Gastrocnemius medialis (tissue), 4 donors: ENCODE data around the gene NFASC. TPM values are rescaled to one million over a fixed set of nuclear protein-coding genes. Genes with fewer than 3 reads are reported as not detected.

Experiments used
- ATAC-seq, 2 donors: fragments of 150-250 bp; one replicate each; pipeline ENCODE4 v1.9.1; 2016
- DNase-seq, 2 donors: peaks; one replicate each; pipeline ENCODE4 v3.0.0-alpha.2; 2019
- H3K27ac ChIP-seq, 4 donors: fragments of 200-600 bp; sonication (generic); 1 replicate in 1 of 4; 2 replicates in 3 of 4; pipeline ENCODE4 v1.5.1; 2016 to 2018; ENCODE audit warnings: mild to moderate bottlenecking in 2 of 4, moderate library complexity in 1 of 4
- H3K27me3 ChIP-seq, 3 donors: fragments of 200-600 bp; sonication (generic) in 2 of 3; 1 replicate in 1 of 3; 2 replicates in 2 of 3; pipeline versions ENCODE4 v1.5.1 to v1.6.0; 2016 to 2019; ENCODE audit warnings: mild to moderate bottlenecking in 1 of 3, moderate library complexity in 1 of 3
- H3K36me3 ChIP-seq, 2 donors: fragments of 200-600 bp; sonication (generic) in 1 of 2; one replicate each; pipeline ENCODE4 v1.5.1; 2017 to 2018
- H3K4me1 ChIP-seq, 2 donors: fragments of 200-600 bp; sonication (generic) in 1 of 2; one replicate each; pipeline ENCODE4 v1.5.1; 2016 to 2017; ENCODE audit warnings: mild to moderate bottlenecking in 2 of 2
- H3K4me3 ChIP-seq, 4 donors: fragments of 200-600 bp; sonication (generic) in 3 of 4; 1 replicate in 1 of 4; 2 replicates in 3 of 4; pipeline ENCODE4 v1.5.1; 2016 to 2019; ENCODE audit warnings: mild to moderate bottlenecking in 2 of 4
- H3K9me3 ChIP-seq, 3 donors: fragments of 200-600 bp; sonication (generic) in 2 of 3; 1 replicate in 1 of 3; 2 replicates in 2 of 3; pipeline ENCODE4 v1.5.1; 2016 to 2019
- CTCF ChIP-seq, 5 experiments: fragments of 450-650 bp in 3 of 5; fragments of 200-600 bp in 2 of 5; sonication (generic) in 2 of 5; IDR thresholded peaks in 4 of 5; conservative IDR thresholded peaks in 1 of 5; 1 replicate in 4 of 5; 2 replicates in 1 of 5; pipeline ENCODE4 v1.5.1; 2016 to 2019; ENCODE audit warnings: antibody characterized with exemption in 5 of 5, mild to moderate bottlenecking in 3 of 5, moderate library complexity in 3 of 5
- POLR2A ChIP-seq, 2 donors: fragments of 450-650 bp; IDR thresholded peaks; one replicate each; pipeline ENCODE4 v1.6.1; 2017; ENCODE audit warnings: antibody characterized with exemption in 2 of 2, mild to moderate bottlenecking in 2 of 2, moderate library complexity in 2 of 2
- in situ Hi-C, 4 donors: fragments of 200-750 bp; cut with MboI; loops; one replicate each; pipeline versions ENCODE4 v1.15.0 to v1.8.0; 2017; ENCODE audit warnings: low sequenced_read_pairs in 4 of 4
- intact Hi-C: fragments of 100-400 bp; cut with DNase I; formaldehyde crosslinking; loops from one replicate; pipeline ENCODE4 v1.15.1; 2023; ENCODE audit warnings: low total_unique reads
- total RNA-seq, 4 donors: library from RNA; depleted of rRNA; stranded (reverse); fragments of >200 nt; gene quantifications; one replicate each; pipeline versions ENCODE4 v1.1.0 to v1.2.3, GENCODE V29; 2016

NFASC gene
- 1 to 10 TPM in 3 of 4 donors, under 1 TPM in 1; 0.75 to 4.7 (median 2.4) TPM for total RNA-seq

DNA sequence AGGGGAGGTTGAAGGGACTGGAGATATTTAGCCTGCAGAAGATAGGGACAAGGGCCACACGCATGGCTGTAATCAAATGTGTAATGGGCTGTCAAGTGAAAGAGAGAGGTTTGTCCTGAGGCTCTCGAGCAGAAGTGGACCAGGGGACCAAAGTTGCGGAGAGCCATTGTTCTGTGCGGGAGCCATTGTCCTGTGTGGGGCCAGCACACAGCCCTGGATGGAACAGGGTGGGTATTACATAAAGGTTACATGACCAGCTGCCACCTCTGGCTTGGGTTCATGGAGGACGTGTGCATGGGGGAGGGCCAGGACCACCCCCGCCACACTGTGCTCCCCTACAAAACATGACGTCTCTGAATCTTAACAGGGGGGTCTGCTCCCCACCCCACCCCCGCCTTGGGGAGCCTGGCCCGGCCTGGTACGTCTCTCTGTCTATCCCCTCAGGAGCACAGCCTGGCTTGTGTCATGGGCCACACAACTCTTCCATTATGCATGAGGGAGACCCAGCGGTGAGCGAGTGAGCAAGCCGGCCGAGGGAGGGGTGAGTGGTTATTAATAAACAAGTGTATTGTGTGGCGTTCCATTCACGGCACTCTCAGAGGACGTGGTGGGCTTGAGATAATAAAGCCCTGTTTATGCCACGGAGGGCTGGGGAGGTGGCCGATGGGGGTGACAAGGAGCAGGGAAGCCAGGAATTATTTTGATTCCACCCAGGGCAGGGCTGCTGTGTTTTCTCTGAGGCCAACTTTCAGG, at the start of gene NFASC:
Gene NFASC, plus strand, starts transcription at position 703 of the 753 bp plus-strand sequence. CDS start 73,454 bp downstream, outside the sequence.
- Histone ChIP-seq H3K36me3 (no peaks in the 10 kb centered on the region), H3K27ac (peak within 1 kb of the TSS; percentile 13 to 22 (median 19)), H3K27me3 (no peaks in the 10 kb centered on the region), H3K4me1 (peaks cover 0 to 17% of the 10 kb centered on the region in 2 donors), H3K4me3 (no peak within 1 kb of the TSS), H3K9me3 (no peaks in the 10 kb centered on the region)
- ATAC-seq (no peak), DNase-seq (no peak)
- intact Hi-C loops, result no loop called here
- in situ Hi-C loops, result no loop called here
- TF ChIP-seq POLR2A (IDR thresholded peaks at IDR 0.05), result no peak
- TF ChIP-seq CTCF (IDR thresholded peaks at IDR 0.05 in 4 of 5, conservative IDR thresholded peaks at IDR 0.05 in 1 of 5), result no peak

- ATAC-seq (no peak), DNase-seq (no peak)
- Histone ChIP-seq H3K36me3 (no peaks in the 10 kb centered on the region), H3K4me3 (no peak overlapping the region), H3K27ac (peak overlapping the region in 2 of 4 donors; percentile 13 to 18), H3K9me3 (no peaks in the 10 kb centered on the region), H3K27me3 (no peaks in the 10 kb centered on the region), H3K4me1 (no peaks in the 10 kb centered on the region)
- in situ Hi-C loops, result loop anchor here in 1 of 4 donors (25.0 kb wide), 1 partner anchor 259 kb away; no protein-coding TSS in a partner anchor
- intact Hi-C loops, result no loop called here
- TF ChIP-seq CTCF (IDR thresholded peaks at IDR 0.05 in 4 of 5, conservative IDR thresholded peaks at IDR 0.05 in 1 of 5) (no peak), POLR2A (IDR thresholded peaks at IDR 0.05) (no peak)
Observed at GRCh38 chr1:204821476-204821875, 49.2 kb upstream of the NFASC start.

GRCh38 chr1:204821924-204822323, 48.7 kb upstream of the NFASC start:
- peaks cover 0 to 4% (median 0%) of the 10 kb centered on the region in 3 donors for H3K27me3 ChIP-seq
- no peaks in the 10 kb centered on the region for H3K9me3 ChIP-seq
- intact Hi-C loops, result no loop called here
- TF ChIP-seq CTCF (IDR thresholded peaks at IDR 0.05 in 4 of 5, conservative IDR thresholded peaks at IDR 0.05 in 1 of 5) (no peak), POLR2A (IDR thresholded peaks at IDR 0.05) (no peak)
- in situ Hi-C loops, result loop anchor here in 1 of 4 donors (25.0 kb wide), 1 partner anchor 260 kb away; no protein-coding TSS in a partner anchor
- no peaks in the 10 kb centered on the region for H3K4me1 ChIP-seq
- DNase-seq (no peak), ATAC-seq (no peak)
- H3K36me3 ChIP-seq, result no peaks in the 10 kb centered on the region
- no peak overlapping the region for H3K4me3 ChIP-seq
- H3K27ac ChIP-seq, result peak overlapping the region in 2 of 4 donors; percentile 24 to 30

- Histone ChIP-seq H3K4me1 (no peaks in the 10 kb centered on the region), H3K27ac (no peak overlapping the region), H3K27me3 (peaks cover 14 to 20% (median 16%) of the 10 kb centered on the region in 3 donors), H3K4me3 (no peak overlapping the region), H3K36me3 (no peaks in the 10 kb centered on the region), H3K9me3 (no peaks in the 10 kb centered on the region)
- ATAC-seq, result no peak
- in situ Hi-C loops (no loop called here), intact Hi-C loops (no loop called here)
- no peak for DNase-seq
- TF ChIP-seq POLR2A (IDR thresholded peaks at IDR 0.05) (no peak), CTCF (IDR thresholded peaks at IDR 0.05 in 4 of 5, conservative IDR thresholded peaks at IDR 0.05 in 1 of 5) (no peak)
Observed at GRCh38 chr1:204826970-204827369, 43.7 kb upstream of the NFASC start.
